ENCODE results near the gene PIM3.
A peak's percentile ranks its signal among the peaks of the same experiment; 100 is the strongest.

PIM3 gene

DNA sequence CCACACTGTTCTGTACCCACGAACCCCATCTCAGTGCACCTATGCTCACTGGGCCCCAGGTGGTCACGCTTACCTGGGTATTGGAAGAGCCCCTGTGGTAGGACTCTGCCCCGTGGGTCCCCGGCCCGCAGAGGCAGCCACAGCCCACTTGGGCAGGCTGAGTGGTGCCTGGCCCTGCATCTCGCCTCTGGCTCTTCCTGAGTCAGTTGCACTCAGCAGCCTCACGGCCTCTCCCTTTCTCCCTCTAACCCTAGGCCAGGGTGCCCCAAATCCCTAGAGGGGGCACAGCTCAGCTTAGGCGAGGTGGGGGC is 32.4 kb upstream of the PIM3 start:
- no peak for DNase-seq (ENCODE audit: low read depth)

DNA sequence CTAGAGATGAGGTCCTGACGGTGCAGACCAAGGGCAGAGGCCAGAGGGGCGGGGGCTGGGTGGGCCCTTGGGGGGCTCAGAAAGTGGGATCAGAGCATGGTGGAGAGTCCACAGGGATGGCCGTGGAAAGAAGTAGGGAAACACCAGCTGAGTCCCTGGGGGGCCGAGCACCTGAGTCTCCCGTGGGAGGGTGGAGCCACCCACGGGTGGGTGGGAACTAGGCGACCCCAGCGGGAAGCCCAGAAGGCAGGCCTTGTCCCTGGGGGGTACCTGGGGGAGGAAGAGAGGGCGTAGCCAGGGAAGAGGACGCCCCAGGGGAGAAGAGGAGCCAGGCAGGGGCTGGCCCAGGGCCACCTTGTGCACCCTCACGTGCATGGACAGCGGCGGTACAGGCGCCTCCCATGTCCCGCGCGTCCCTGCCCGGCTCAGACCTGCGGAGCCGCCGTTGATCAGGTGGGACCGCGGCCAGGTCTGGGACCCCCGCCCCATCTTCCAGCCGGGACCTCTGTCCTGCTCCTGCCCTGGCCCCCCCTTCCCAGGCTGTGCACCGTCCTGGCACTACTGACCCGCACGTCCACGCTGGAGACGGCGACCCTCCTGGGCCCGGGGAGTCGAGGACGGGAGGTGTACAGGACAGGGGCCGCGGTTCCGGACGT is 31.9 kb upstream of the PIM3 start:
- no peak for DNase-seq (ENCODE audit: low read depth)

DNA sequence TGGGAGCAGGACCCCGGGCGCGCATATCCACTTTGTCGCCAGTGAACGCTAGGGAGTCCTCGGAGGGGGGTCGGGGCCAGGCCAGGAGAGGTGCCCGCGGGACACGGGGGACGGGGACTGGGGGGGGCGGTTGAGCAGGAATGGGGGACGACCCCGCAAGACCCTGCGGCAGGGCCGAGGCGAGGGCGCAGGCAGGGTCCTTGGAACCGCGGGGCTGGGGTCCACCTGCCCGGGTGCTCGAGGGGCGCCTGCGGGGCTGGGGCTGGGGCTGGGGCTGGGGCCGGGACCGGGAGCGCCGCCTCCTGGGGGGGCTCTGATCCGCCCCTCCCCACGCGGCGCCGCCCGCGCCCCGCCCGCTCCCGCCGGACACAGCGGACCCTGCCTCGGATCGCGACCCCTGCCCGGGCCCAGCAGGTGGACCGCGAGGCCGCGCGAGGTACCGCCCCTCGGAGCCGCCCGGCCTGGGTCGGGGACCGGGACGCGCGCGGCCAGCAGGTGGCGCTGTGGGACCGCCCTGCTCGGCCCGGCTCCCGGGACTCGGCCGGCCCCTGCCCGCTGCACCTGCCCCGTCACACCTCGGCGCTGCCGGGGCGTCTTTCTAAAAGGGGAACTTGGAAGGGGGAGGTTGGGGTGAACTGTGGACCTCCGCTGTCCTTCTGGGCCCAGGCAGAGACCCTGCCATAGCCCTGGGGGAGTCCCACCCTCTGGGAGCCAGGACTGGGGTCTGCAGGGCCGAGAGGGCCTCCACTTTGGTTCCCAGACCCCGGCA is 31.2 kb upstream of the PIM3 start:
- peak; percentile 66 for DNase-seq (ENCODE audit: low read depth)

- no peak for DNase-seq (ENCODE audit: low read depth)
These were observed 30.5 kb upstream of the PIM3 start for GRCh38 chr22:49929994-49930575.

- DNase-seq (ENCODE audit: low read depth) = no peak
These were observed 29.8 kb upstream of the PIM3 start for GRCh38 chr22:49930596-49931412.

DNA sequence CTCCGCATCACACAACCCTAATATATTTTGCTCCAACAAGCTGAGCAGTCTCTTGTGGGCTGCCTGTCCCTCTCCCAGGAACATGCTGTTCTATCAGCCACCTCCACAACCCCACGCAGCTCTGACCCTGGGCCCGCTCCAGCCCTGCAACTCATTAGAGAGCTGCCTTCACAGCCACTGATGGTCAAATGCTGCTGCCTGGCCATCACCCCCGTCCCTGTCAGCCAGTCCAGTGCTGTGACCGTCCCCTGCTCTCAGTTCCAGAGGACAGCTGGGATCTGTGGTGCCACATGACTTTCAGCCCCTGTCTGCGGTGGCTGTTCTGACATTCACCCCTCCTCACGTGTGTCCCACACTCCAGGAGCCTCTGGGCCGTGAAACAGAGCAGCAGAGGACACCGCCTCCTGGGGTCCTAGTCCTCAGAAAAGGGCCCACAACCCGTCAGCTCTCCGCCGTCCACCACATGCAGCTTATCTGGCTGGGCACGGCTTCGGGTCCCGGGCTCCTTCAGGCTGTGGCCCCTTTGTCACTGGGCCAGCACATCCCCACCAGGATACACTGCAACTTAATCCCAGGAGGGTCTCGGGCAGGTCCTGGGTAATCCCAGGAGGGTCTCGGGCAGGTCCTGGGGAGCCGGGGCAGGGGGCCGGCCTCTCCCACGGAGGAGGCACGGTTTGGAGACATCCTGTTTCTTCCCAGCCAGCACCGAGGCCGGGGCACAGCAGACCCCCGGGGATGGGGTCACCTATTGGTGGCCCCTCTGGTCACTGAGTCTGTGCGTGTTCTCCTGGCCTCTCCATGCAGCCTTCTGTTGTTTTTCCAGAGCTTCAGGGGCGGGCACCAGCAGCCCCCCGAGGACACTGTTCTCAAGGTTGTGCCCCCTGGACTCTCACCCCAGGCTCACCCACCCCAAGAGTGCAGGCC is 27.1 kb upstream of the PIM3 start:
- DNase-seq (ENCODE audit: low read depth) = no peak

DNA sequence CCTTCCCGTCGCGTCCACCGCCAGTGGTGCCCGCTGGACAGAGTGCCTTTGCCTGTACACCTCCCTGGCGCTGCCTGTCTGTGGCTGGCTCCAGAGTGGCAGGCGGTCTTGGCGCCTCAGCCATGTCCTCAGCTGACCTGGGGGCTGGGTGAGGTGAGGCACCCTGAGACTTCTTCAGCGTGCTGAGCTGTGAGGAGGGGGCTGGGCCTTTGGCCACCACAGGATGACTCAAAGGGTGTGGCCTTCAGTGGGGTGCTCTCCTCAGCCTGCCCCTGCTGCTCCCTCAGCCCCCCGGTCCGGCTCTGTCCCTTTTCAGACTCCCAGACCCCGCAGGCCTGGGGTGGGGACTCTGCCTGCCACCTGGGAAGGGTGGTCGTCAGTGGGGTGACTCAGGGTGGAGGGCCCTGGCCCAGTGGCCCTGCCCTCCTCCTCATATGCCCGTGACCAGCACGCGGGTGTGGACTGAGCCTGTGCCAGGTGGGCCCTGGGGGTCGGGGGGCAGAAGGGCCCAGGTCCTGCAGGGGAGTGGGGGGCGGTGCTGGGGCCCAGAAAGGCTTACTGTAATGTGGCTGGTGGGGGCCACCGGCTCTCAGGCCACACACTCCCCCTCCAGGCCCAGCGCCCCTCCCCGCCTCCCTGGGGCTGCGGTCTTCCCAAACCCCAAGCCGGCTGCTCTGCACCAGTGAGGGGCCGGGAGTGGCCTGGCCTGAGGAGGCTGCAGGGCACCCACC is 26.2 kb upstream of the PIM3 start:
- DNase-seq (ENCODE audit: low read depth) = peak; percentile 38

DNA sequence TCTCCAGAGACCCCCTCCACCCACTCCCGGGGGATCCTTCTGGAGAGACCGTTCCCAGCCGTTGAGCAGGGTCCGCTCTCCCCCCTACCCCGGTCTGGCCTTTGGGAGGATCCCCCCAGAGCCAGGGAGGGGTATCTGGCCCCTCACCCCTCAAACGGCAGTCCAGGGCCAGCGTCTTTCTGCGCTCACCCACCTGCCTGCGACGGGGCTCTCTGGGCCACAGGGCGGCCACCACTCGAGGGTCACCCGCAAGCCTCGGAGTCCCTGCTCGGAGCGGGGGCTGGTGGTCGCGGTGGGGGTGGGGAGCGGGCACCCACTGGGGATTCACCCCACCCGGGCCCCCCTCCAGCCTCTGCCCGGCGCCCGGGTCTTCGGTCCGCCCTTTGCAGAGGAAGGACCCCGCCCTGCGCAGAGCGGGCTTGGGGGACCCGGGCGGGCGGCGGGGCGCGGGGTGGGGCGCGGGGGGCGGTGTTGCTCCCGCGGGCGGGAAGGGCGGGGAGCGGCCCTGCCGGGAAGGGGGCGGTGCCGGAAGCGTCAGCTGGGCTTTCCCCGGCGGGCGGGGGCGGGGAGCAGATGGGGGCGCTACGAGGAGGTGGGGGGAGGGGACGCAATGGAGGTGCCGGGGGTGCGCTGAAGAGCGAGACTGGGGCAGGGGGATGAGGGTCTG is 25.5 kb upstream of the PIM3 start:
- DNase-seq (ENCODE audit: low read depth) = peak; percentile 74

GRCh38 chr22:49935561-49935960 is 25.0 kb upstream of the PIM3 start:
- no peak for DNase-seq (ENCODE audit: low read depth)

DNA sequence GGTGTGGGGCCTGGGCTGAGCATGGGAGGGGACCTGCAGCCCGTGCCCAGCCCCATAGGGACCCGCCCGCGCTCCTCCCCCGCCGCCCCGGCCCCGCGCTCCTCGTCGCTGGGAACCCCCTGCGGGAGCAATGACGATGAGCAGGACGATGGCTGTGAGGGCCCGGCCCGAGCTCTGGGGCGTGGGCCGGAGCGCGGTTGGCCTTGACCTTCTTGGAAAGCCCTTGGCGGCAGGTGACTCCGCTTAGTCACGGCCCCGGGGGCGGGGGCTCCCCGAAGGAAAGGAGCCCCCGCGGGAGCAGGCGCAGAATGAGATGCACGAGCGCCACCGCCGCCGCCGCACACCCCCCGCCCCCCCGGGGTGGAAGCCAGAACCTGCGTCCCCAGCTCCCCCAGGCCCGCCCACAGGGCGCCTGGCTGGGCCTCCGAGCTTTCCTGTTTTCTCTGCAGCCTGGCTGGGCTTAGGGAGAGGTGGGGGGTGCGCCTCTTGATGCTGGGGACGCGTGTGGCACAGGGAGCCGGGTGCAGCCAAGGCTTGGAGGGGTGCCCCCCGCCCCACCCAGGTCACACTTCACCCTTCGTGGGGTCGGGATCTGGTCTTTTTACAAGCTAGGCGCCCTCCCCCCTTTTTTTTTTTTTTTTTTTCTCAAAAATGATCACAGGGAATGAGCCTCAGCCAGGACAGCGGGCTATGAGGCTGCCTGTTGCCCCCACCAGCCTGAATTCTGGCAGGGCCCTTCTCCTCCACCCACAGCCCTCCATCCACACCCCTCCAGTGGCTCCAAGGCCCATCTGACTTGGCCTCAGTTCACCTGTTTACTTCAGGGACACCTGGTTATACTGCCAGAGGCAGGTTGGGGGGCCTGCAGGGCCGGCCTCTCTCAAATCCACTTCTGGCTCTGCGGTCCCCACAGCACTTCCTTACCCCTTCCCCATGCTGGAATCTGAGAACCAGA is 24.3 kb upstream of the PIM3 start:
- peak; percentile 86 for DNase-seq (ENCODE audit: low read depth)

DNA sequence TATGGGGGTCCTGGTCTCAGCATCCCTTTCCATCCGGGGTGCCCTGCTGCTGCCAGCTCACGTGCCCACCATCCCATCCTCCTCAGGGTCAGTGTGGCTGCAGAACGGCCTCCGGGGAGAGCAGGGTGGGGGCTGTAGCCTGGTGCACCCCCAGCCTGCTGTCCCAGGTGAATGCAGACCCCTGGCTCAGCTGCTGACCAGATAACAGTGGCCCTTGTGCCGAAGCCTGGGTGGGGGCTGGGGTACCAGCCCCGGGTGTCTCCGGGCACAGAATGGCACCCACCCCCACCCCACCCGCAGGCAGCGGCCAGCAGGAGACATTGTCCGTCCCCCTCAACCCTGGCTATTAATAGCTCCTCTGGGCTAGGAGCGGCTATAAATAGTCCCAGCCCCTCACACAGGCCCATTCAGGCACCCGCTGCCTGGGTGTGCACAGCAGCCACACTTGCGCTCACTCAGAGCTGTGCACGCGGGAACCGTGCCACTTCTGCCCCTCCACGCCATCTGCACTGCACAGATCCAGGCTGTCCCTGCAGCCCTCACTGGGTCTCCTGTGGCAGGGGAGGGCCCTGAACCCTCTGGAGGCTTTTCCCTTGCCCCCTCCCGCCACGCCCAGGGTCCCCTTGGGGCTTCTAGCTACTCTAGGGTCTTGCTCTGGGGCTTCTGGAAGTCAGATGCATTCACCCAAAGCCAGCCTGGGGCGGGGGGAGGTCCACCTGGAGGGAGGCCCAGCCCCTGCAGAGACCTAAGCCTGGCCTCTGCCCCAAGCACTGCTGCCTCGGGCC is 23.4 kb upstream of the PIM3 start:
- DNase-seq (ENCODE audit: low read depth) = no peak

DNA sequence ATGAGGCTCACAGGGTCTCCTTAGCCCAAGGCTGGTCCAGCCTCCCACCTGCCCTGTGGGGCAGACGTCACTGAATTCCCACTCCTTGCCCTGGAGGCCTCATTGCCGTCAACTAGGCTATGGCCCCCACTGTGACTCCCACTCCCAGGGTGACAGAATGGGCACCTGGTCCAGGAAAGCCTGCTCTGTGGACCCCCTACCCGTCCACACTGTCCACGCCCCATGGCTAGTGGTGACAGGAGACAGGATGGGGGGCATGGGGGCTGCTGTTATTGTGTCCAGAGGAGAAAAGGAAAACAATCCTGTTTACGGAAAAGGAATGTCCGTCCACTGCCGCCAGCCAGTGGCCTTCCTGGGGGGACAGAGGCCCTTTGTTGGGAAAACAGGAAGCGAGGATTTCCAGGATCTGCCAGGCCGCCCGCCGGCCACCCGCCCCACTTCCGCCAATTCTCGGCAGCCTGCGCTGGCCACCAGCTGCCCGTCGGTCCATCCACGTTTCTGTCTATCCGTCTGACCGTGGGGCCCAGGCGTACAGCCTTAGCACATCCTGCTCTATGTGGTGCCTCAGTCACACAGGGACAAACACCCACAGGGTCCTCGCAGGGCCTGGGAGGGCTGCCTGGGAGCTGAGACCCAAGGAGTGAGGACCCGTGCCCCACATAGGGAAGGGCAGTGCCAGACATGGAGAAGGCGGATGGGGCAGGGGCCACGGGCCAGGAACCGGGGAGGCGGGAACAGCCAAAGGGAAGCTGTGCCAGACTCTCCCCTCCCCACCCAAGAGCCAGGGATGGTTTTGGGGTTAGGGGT is 22.6 kb upstream of the PIM3 start:
- DNase-seq (ENCODE audit: low read depth) = no peak

DNA sequence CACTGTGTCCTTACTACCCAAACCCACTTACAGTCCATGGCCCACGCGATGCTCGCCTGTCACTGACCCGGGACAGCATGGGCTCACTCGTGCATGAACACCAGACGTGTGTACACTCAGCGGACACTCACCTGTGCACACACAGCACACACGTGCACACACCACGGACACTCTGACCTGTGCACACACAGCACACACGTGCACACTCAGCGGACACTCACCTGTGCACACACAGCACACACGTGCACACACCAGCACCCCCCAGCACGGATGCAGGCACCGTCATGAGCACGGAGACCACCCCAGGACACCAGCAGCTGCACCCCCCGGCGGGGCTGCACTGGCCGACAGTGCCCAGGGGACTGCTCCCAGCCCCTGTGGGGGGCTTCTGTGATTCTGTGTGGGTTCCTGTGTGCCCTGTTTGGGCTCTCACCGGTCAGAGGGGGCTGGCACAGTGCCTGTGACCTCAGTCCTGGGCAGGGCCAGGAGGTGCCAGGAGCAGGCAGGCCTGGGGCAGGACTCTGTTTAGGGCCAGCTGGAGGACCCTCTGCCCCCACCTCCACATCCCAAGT is 21.9 kb upstream of the PIM3 start:
- no peak for DNase-seq (ENCODE audit: low read depth)

DNA sequence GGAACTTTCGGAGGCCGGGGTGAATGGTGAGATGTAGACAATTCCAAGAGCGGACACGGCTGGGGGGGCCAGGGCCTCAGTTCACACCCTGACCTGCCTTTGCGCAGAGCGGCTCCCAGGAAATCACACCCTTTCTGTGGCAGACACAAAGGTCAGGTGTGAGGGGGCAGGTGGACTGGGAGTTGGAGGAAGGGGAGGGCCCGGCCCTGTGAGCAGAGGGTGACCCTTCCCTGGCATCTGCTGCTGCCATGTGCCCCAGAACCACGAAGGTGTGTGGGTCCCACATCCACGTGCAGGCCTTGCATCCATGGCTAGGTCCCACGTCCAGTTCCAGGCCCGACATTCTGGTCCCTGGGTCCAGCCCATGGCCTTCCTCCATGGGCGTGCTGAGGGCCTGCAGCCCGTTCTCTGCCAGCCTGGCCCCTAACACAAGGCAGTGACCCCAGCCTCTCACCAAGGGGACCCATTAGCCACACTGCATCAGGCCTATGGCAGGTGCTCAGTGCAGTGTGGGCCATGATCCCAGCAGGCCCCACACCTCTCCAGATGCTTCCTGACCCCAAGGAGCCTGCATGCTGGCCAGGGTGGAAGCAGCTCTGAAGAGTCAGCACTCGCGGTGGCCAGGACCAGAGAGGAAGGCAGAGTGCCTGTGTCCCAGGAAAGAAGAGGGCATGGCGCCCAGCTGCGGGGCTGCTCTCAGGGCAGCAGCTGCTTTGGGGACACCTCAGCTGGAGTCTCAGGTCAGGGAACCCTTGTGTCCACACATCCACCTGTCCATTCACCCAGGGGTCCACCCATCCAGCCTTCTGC is 18.9 kb upstream of the PIM3 start:
- DNase-seq (ENCODE audit: low read depth) = no peak

- DNase-seq (ENCODE audit: low read depth) = no peak
These were observed 17.8 kb upstream of the PIM3 start for GRCh38 chr22:49942565-49943404.

Data from T follicular helper cell (primary cell).